Transverse colon (tissue), 3 donors: ENCODE data around the gene NXPH1.

ENCODE experiments used
- CTCF ChIP-seq, 5 experiments: fragments of 200-600 bp in 3 of 5; fragments of 450-650 bp in 2 of 5; sonication (generic) in 3 of 5; IDR thresholded peaks; 1 replicate in 2 of 5; 2 replicates in 3 of 5; pipeline ENCODE4 v1.5.1; 2016 to 2017; ENCODE audit warnings: antibody characterized with exemption in 5 of 5, inconsistent platforms in 3 of 5, mild to moderate bottlenecking in 2 of 5, moderate library complexity in 1 of 5
- POLR2A ChIP-seq: fragments of 450-650 bp; IDR thresholded peaks from one replicate; pipeline ENCODE4 v1.6.1; 2016; ENCODE audit warnings: antibody characterized with exemption, mild to moderate bottlenecking, moderate library complexity

- no peak for TF ChIP-seq CTCF (IDR thresholded peaks at IDR 0.05)
- no peak for TF ChIP-seq POLR2A
Observed at GRCh38 chr7:8639668-8640067, 206.3 kb downstream of the NXPH1 start.
